Retinal pigment epithelial cell (primary cell): Measurements from ENCODE around the gene FKBP4.

Experiments used
- DNase-seq: peaks from one replicate; pipeline ENCODE4 v3.0.0-alpha.2; 2010; ENCODE audit warnings: low read depth
- H3K4me3 ChIP-seq: 2 replicates; pipeline ENCODE4 v1.5.1; 2011; ENCODE audit warnings: mild to moderate bottlenecking, low read length, control low read depth, moderate library complexity
- CTCF ChIP-seq: conservative IDR thresholded peaks from 2 replicates; pipeline ENCODE4 v1.5.1; 2011; ENCODE audit warnings: low read depth, low read length, control low read depth, inconsistent platforms

FKBP4 gene

GRCh38 chr12:2776129-2776806, 18.5 kb upstream of the FKBP4 start:
- no peak for TF ChIP-seq CTCF
- no peak overlapping the region for H3K4me3 ChIP-seq
- no peak for DNase-seq

GRCh38 chr12:2779281-2779680, 15.5 kb upstream of the FKBP4 start:
- TF ChIP-seq CTCF: no peak
- H3K4me3 ChIP-seq: no peak overlapping the region
- DNase-seq: no peak

GRCh38 chr12:2783936-2784600, 10.7 kb upstream of the FKBP4 start:
- peak; percentile 96 for TF ChIP-seq CTCF
- DNase-seq: no peak
- no peak overlapping the region for H3K4me3 ChIP-seq

DNA sequence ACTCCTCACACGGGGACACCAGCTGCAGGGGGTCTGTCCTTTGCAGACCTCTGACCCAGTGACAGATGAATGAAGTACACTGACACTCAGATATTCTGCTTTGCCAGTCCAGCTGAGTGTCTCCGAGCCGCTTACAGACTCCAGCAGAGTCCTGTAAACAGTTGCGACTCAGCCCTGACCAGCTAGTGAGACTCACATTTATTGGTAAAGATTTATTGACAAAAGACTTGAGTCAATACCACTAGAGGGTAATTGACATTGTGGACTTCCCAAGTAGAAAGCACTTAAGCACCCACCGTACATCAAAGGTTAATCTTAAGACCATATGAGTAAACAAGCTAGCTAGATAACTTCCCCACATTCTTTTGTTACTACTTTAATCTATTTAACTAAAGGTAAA, 9.8 kb upstream of the FKBP4 start:
- DNase-seq: no peak
- H3K4me3 ChIP-seq: no peak overlapping the region
- no peak for TF ChIP-seq CTCF

DNA sequence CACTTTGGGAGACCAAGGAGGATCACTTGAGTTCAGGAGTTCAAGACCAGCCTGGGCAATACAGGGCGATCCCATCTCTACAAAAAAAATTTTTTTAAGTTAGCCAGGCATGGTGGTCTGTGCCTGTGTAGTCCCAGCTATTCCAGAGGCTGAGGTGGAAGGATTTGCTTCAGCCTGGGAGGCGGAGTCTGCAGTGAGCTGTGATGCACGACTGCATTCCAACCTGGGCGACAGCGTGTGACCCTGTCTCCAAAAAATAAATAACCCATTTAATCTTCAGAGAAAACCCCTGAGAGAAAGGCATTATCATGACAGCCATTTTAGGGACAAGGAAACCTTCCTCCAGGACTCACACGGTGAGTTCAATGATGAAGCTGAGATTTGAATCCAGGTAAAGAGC, 3.7 kb upstream of the FKBP4 start:
- no peak for TF ChIP-seq CTCF
- no peak for DNase-seq
- H3K4me3 ChIP-seq: no peak overlapping the region

- no peak for DNase-seq
- no peak for TF ChIP-seq CTCF
- H3K4me3 ChIP-seq: no peak overlapping the region
These were observed 1.9 kb upstream of the FKBP4 start for GRCh38 chr12:2792671-2793500.
